PC-3 (cell line): ENCODE data around the gene CSRP1. TPM values are rescaled to one million over a fixed set of nuclear protein-coding genes. Genes with fewer than 3 reads are reported as not detected.

Experiments
- ATAC-seq: fragments of 200-7000 bp; cut with Tn5 transposase; 2 replicates; pipeline ENCODE4 v1.9.1; 2020; ENCODE audit warnings: mild to moderate bottlenecking, moderate library complexity
- BruUV-seq: library from RNA; stranded (reverse); fragments of 400-500 nt; replicated peaks from 2 replicates; lab custom pipeline; 2021; lab: Mats Ljungman, UMichigan
- CTCF ChIA-PET: fragments of 300-600 bp; sonication (Branson Sonifier 250); formaldehyde crosslinking; loops from one replicate; lab custom pipeline; 2022; ENCODE audit warnings: antibody characterized with exemption; lab: Charles Lee
- POLR2A ChIA-PET: fragments of 300-600 bp; sonication (Branson Sonifier 250); formaldehyde crosslinking; loops from one replicate; lab custom pipeline; 2022; ENCODE audit warnings: antibody characterized with exemption; ENCODE audit not compliant: unreplicated experiment; lab: Charles Lee
- DNase-seq: peaks from one replicate; pipeline ENCODE4 v3.0.0-alpha.2; 2015
- H2AFZ ChIP-seq: fragments of 300-600 bp; sonication (generic); 2 replicates; pipeline ENCODE4 v1.6.0; 2016; ENCODE audit warnings: antibody characterized with exemption, low read length
- H3F3A ChIP-seq: fragments of 300-600 bp; sonication (generic); one replicate; pipeline ENCODE4 v1.6.0; 2017; ENCODE audit warnings: antibody characterized with exemption, low read length, control low read depth, mild to moderate bottlenecking; ENCODE audit not compliant: unreplicated experiment
- H3K27ac ChIP-seq: fragments of 300-600 bp; sonication (generic); 2 replicates; pipeline ENCODE4 v1.5.1; 2016; ENCODE audit warnings: mild to moderate bottlenecking, low read length
- H3K27me3 ChIP-seq: fragments of 300-600 bp; sonication (generic); 2 replicates; pipeline ENCODE4 v1.6.1; 2016; ENCODE audit warnings: low read length, mixed read lengths
- H3K36me3 ChIP-seq: fragments of 300-600 bp; sonication (generic); 2 replicates; pipeline ENCODE4 v1.6.1; 2016; ENCODE audit warnings: low read depth, mixed run types, low read length, mixed read lengths
- H3K4me1 ChIP-seq: fragments of 300-600 bp; sonication (generic); 2 replicates; pipeline ENCODE4 v1.5.1; 2016; ENCODE audit warnings: low read length; ENCODE audit not compliant: insufficient read depth
- H3K4me2 ChIP-seq: fragments of 300-600 bp; sonication (generic); 2 replicates; pipeline ENCODE4 v1.6.0; 2016; ENCODE audit warnings: low read length
- H3K4me3 ChIP-seq: fragments of 300-600 bp; sonication (generic); 2 replicates; pipeline ENCODE4 v1.5.1; 2016; ENCODE audit warnings: mild to moderate bottlenecking, low read length, mixed read lengths
- H3K79me2 ChIP-seq: fragments of 300-600 bp; sonication (generic); 2 replicates; pipeline ENCODE4 v1.6.1; 2017; ENCODE audit warnings: low read length, mixed read lengths
- H3K9ac ChIP-seq: fragments of 300-600 bp; sonication (generic); 2 replicates; pipeline ENCODE4 v1.6.0; 2016; ENCODE audit warnings: mild to moderate bottlenecking, low read length
- H3K9me2 ChIP-seq: fragments of 300-600 bp; sonication (generic); replicated peaks from 2 replicates; pipeline ENCODE4 v1.6.1; 2016; ENCODE audit warnings: mixed run types, low read length, mixed read lengths
- H3K9me3 ChIP-seq: fragments of 300-600 bp; sonication (generic); 2 replicates; pipeline ENCODE4 v1.6.1; 2016; ENCODE audit warnings: low read length, mixed read lengths
- H4K20me1 ChIP-seq: fragments of 300-600 bp; sonication (generic); 2 replicates; pipeline ENCODE4 v1.6.1; 2016; ENCODE audit warnings: low read length, mixed read lengths
- EZH2 ChIP-seq: fragments of 300-600 bp; sonication (generic); IDR thresholded peaks from one replicate; pipeline ENCODE4 v1.6.1; 2017; ENCODE audit warnings: antibody characterized with exemption, mild to moderate bottlenecking, low read length; ENCODE audit not compliant: unreplicated experiment
- EZH2phosphoT487 ChIP-seq: fragments of 300-600 bp; sonication (generic); IDR thresholded peaks from 2 replicates; pipeline ENCODE4 v1.6.1; 2018; ENCODE audit warnings: mild to moderate bottlenecking, antibody characterized with exemption, low read length, borderline replicate concordance
- intact Hi-C: fragments of 100-400 bp; cut with micrococcal nuclease; formaldehyde crosslinking; loops from 2 replicates; pipeline ENCODE4 v1.9.0; 2023
- total RNA-seq: library from RNA; depleted of rRNA; stranded (reverse); fragments of >200 nt; gene quantifications from 2 replicates; pipeline ENCODE4 v1.2.3, GENCODE V29; 2014
- TF ChIP-seq, protein P1 (sequence below): fragments of 300-600 bp; sonication (generic); conservative IDR thresholded peaks from 2 replicates; pipeline ENCODE4 v1.5.1; 2017; ENCODE audit warnings: antibody characterized with exemption, low read depth, mild to moderate bottlenecking, low read length

Gene CSRP1
- total RNA-seq, 1 experiment from 2014 or later, result 147 TPM

DNA sequence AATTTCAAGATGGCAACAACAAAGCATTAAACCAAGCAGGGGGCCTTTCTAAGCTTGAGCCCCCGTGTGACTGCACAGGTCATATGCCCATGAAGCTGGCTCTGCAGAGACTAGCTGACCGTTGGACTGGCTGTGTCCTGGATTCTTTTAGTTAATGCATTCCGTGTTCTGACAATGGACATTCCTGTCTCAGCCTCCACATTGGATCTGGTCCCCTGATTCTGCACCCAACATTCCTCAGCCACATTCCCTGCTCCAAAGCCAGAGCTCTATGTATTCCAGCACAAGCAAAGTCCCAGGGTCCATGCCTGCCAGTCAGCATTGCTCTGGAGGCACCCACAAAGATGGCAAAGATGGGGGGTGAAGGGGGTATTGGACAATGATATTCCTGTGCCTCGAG is 26.9 kb upstream of the CSRP1 start:
- H3K27ac ChIP-seq, result no peak overlapping the region
- no peaks in the 10 kb centered on the region for H3K9me3 ChIP-seq
- H3K79me2 ChIP-seq, result no peaks in the 10 kb centered on the region
- TF ChIP-seq, protein P1, sequence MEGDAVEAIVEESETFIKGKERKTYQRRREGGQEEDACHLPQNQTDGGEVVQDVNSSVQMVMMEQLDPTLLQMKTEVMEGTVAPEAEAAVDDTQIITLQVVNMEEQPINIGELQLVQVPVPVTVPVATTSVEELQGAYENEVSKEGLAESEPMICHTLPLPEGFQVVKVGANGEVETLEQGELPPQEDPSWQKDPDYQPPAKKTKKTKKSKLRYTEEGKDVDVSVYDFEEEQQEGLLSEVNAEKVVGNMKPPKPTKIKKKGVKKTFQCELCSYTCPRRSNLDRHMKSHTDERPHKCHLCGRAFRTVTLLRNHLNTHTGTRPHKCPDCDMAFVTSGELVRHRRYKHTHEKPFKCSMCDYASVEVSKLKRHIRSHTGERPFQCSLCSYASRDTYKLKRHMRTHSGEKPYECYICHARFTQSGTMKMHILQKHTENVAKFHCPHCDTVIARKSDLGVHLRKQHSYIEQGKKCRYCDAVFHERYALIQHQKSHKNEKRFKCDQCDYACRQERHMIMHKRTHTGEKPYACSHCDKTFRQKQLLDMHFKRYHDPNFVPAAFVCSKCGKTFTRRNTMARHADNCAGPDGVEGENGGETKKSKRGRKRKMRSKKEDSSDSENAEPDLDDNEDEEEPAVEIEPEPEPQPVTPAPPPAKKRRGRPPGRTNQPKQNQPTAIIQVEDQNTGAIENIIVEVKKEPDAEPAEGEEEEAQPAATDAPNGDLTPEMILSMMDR, result no peak
- TF ChIP-seq EZH2phosphoT487 (no peak), EZH2 (no peak)
- no peaks in the 10 kb centered on the region for H3K27me3 ChIP-seq
- H3F3A ChIP-seq, result no peaks in the 10 kb centered on the region
- H3K9ac ChIP-seq, result no peak overlapping the region
- no peak for DNase-seq
- ChIA-PET POLR2A (no interaction called here), CTCF (no interaction called here)
- ATAC-seq, result no peak
- H3K9me2 ChIP-seq, result no peaks in the 10 kb centered on the region
- H3K4me1 ChIP-seq, result peaks cover 31% of the 10 kb centered on the region
- no peak overlapping the region for H3K4me2 ChIP-seq
- intact Hi-C loops, result no loop called here
- no peak overlapping the region for H2AFZ ChIP-seq
- no TSS peak for BruUV-seq
- no peaks in the 10 kb centered on the region for H3K36me3 ChIP-seq
- H3K4me3 ChIP-seq, result no peak overlapping the region
- no peaks in the 10 kb centered on the region for H4K20me1 ChIP-seq

DNA sequence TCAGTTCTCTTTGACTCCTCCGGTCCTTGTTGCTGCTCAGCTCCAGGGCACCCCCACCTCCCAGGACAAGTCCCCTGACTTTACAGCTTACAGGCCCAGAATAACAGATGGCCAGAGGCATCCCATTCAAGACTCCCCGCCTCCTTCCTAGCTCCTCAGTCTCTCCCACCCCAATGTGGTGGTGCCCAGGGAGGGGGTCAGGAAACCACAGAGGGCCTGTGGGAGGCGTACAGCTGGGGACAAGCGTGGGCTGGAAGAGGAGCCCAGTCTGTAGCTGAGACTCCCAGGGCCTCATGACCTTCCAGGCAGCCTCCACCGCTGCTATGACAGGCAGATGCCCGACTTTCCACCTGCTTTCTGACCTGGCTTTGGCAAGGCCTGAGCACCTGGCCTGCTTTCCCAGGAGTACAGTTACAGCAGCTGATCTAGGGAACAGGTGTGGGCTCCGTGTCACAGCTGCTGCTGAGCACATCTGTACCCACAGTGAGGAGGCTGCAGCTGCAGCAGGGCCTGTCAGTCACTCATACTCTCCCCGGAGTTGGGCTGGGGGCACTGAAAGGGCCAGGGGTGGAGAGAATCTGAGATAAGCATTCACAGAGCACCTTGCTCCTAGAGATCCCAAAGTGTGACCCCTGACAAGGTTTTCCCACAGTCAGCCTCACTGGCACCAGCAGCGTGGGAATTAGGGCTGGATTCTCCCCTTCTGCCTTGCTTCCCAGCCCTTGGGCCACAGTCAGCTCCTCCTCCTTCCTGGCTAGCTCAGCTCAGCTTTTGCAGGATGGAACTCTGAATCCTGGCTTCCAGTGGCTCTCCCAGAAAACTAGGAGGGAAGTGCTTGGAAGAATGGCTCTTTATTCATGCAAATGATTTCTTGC is 24.9 kb upstream of the CSRP1 start:
- H3K36me3 ChIP-seq, result no peaks in the 10 kb centered on the region
- TF ChIP-seq EZH2phosphoT487, result no peak
- no peak for TF ChIP-seq EZH2
- TF ChIP-seq, protein P1, result no peak
- no TSS peak for BruUV-seq
- no peak overlapping the region for H3K9ac ChIP-seq
- no peak overlapping the region for H3K4me2 ChIP-seq
- CTCF ChIA-PET, result no interaction called here
- H3K9me2 ChIP-seq, result no peaks in the 10 kb centered on the region
- ATAC-seq (no peak), DNase-seq (no peak)
- intact Hi-C loops, result no loop called here
- H3K27ac ChIP-seq, result no peak overlapping the region
- H3K79me2 ChIP-seq, result no peaks in the 10 kb centered on the region
- H3K27me3 ChIP-seq, result no peaks in the 10 kb centered on the region
- H3K9me3 ChIP-seq, result no peaks in the 10 kb centered on the region
- no peaks in the 10 kb centered on the region for H3F3A ChIP-seq
- no peak overlapping the region for H2AFZ ChIP-seq
- H4K20me1 ChIP-seq, result no peaks in the 10 kb centered on the region
- H3K4me1 ChIP-seq, result peaks cover 17% of the 10 kb centered on the region
- POLR2A ChIA-PET, result no interaction called here
- H3K4me3 ChIP-seq, result no peak overlapping the region
